HTR-8/SVneo (cell line): Measurements from ENCODE around the gene DACT3.
A peak's percentile ranks its signal among the peaks of the same experiment; 100 is the strongest.

Experiments
- DNase-seq: peaks from one replicate; pipeline ENCODE4 v3.0.0; 2011; ENCODE audit warnings: low spot score, mixed read lengths; ENCODE audit not compliant: insufficient read length
- FAIRE-seq: peaks from 2 replicates; lab custom pipeline; 2011; peaks lifted over from hg19 to GRCh38; lab: Jason Lieb, UNC

Gene DACT3

DNA sequence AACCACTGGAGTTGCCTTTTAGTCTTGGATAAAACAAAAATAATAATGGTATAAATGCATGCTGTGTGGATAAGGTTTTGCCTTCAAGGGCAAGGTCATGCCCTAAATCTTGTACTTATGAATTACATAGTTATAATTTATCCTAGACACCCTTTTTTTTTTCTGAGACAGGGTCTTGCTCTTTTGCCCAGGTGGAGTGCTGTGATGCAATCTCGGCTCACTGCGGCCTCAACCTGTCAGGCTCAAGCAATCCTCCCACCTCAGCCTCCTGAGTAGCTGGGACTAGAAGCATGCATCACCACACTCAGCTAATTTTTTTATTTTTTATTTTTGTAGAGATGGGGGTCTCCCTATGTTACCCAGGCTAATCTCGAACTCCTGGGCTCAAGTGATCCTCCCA lies 7.7 kb upstream of the DACT3 start:
- FAIRE-seq: no peak

DNA sequence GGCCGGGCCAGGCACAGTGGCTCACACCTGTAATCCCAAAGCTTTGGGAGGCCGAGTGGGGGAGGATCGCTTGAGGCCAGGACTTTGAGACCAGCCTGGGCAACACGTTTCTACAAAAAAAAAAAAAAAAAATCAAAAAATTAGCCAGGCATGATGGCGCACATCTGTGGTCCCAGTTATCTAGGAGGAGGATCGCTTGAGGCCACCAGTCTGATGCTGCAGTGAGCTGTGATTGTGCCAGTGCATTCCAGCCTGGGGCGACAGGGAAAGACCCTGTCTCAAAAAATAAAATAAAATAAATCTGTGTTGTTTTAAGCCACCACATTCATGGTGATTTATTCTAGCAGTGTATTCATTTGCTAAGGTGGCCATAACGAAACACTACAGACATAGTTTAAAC lies 4.1 kb upstream of the DACT3 start:
- DNase-seq: no peak
- FAIRE-seq: no peak

More for the DNA sequence above, 7.7 kb upstream of the DACT3 start:
- DNase-seq: no peak

DNA sequence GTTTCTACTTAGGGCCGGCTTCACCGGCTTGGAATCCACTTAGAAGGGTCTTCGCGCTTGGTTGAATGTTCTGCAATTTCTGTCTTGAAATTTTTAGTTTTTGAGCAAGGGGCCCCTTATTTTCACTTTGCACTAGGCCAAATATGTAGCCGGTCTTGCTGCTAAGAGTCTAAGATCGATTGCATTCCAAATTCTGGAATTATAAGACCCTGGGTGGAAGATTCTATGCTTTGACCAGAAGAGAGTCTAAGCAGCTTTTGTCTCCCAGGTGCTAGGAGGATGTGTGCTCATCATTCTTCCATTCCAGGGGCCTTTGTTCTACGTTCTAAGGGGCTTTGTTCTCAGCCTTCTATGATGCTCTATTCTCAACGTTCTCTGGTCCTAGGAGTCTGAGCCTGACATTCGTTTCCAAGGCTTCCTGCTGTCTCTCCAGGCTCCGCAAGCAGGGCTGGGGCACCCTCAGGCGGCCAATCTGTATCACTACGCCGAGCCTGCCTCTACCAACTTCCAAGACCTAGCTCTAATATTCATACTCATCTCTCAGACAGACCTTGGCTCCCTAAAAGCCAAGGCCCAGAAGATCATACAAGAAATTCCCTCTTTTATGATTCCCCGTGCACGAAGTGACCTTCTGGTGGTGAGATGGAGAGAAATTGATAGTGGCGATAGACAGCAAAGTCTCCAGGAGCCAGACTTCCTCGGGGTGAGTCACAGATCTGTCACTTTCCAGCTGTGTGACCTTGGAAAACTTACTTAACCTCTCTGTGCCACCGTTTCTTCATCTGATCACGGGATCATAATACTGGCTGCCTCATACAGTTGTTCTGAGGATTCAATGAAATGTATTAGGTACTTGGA lies 982 bp upstream of the DACT3 start:
- FAIRE-seq (no peak), DNase-seq (peak; percentile 83)

DNA sequence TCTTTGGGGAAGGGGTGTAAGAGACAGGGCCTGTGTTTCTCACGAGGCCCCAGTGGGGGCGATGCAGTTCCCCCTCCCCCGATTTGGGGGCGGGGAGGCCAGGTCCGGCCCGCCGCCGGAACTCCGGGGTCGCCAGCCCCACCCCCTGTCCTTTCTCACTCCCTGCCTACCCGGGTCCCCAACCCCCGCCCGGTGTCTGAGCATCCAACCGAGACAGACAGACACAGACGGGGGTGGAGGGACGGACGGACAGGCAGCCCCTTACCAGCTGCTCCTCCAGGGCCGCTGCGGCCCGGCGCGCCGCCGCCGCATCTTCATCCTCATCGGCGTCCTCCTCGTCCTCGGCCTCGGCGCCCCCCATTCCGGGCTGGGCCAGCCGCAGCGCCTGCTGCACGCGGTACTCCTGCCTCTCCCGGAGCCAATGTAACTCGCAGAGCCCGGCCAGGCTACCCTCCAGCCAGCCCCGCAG lies 397 bp downstream of the DACT3 start:
- FAIRE-seq (no peak), DNase-seq (no peak)

DNA sequence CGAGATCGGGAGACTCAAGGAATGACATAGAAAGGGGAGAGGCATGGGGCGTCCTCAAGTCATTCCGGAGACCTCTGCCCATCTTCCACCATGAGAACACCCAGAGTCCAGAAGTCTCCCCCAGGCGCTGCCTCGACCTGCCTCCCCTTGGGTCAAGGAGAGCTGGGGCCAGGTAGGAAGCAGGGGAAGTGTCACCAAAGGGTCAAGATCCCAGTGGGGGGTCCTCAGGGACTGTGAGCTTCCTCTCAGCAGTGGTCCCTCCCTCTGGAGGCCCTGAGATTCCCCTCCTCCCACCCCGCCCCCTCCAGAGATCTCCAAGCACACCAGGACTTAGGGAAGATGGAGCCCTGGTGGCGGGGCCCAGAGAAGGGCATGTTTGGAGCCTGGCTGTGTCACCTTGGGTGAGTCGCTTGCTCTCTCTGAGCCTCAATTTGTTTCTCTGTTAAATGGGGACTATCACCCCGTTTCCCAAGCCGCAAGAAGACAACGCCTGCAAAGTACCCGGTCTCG lies 919 bp downstream of the DACT3 start:
- FAIRE-seq (no peak), DNase-seq (no peak)

DNA sequence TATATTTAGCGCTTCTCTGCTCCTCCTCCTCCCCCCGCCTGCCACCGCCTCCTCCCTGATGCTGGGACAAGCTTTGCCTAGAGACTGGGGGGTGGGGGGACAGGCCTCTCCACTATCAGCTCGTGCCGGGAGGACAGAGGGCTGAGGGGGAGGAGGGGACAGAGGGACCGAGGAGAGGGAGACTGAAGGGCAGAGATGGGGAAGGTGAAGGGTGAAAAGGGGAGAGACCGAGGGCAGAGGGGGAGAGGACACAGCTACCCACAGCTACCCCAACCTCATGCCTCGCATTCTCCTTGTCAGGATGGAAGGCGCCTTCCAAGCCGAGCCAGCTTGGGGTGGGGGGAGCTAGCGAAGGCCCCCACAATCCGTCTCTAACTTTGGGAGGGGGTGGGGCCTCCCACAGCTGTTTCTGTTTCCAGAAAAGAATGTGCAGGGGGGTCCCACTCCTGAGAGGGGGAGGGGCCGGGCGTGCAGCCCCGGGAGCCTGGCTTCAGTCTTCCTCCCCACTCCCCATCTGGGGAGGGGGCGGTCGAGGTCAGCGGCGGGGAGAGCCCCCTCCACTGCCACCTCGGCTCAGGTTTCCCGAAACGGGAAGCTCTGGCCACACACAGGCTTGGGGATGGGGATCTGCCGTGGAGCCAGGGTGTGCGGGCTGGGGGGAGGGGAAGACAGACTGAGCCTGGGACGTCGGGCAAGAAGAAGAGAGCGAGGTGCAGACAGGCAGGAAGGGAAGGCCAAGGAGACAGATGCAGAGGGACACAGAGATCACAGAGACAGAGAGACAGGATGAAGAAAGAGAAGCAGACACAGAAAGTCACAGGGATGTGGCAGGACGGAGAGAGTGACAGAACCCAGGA lies 1.6 kb downstream of the DACT3 start:
- no peak for DNase-seq

DNA sequence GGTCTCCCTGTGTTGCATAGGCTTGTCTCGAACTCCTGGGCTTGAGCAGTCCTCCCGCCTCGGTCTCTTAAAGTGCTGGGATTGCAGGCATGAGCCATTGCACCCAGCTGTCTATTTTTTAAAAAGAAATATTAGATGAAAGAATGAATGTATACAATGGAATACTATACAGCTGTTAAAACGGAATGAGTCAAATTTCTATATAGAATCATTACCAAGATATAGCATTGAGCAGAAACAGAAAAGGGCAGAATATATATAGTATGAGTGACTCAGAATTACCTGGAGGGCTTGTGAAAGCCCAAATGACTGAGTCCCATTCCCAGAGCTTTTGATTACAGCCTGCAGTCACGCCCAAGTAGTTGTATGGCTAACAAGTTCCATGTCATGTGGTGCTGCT lies 4.4 kb downstream of the DACT3 start:
- DNase-seq: no peak
- no peak for FAIRE-seq

More for the DNA sequence above, 1.6 kb downstream of the DACT3 start:
- no peak for FAIRE-seq

DNA sequence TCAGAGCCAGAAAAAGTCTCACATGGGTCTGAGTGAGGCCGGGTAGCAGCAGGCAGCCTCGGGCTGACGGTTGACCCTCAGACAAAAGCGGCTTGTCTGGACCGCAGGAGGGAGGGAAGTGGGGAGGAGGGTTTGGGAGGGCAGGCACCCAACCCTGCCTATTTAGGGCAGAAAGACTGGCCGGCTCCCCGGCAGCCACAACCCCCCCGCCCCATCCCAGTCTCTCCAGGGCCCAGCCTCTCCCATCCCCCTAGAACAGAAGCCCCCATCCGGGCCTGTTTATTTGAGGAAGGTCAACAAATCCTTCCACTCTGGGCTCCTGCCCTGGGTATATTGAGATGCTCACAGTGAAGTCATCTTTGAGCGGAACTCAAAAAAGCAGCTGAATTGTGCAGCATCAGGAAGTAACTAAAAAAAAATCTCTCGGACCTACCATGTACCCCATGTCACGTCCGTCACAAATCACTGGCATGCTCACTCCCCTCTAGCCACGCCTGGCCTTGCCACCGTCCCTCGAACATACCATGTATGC lies 6.3 kb downstream of the DACT3 start:
- FAIRE-seq: no peak
- DNase-seq: no peak

DNA sequence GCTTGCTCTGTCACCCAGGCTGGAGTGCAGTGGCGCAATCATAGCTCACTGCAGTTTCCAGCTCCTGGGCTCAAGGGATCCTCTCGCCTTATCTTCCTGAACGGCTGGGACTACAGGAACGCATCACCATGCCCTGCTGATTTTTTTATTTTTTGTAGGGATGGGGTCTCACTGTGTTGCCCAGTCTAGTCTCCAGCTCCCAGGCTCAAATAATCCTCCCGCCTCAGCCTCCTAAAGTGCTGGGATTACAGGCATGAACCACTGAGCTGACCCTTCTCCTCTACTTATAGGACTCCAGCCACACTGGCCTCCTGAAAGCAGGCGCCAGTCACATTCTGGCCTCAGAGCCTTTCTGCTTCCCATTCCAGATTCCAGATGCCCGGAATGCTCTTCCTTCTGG lies 10.5 kb downstream of the DACT3 start:
- FAIRE-seq (no peak), DNase-seq (no peak)

DNA sequence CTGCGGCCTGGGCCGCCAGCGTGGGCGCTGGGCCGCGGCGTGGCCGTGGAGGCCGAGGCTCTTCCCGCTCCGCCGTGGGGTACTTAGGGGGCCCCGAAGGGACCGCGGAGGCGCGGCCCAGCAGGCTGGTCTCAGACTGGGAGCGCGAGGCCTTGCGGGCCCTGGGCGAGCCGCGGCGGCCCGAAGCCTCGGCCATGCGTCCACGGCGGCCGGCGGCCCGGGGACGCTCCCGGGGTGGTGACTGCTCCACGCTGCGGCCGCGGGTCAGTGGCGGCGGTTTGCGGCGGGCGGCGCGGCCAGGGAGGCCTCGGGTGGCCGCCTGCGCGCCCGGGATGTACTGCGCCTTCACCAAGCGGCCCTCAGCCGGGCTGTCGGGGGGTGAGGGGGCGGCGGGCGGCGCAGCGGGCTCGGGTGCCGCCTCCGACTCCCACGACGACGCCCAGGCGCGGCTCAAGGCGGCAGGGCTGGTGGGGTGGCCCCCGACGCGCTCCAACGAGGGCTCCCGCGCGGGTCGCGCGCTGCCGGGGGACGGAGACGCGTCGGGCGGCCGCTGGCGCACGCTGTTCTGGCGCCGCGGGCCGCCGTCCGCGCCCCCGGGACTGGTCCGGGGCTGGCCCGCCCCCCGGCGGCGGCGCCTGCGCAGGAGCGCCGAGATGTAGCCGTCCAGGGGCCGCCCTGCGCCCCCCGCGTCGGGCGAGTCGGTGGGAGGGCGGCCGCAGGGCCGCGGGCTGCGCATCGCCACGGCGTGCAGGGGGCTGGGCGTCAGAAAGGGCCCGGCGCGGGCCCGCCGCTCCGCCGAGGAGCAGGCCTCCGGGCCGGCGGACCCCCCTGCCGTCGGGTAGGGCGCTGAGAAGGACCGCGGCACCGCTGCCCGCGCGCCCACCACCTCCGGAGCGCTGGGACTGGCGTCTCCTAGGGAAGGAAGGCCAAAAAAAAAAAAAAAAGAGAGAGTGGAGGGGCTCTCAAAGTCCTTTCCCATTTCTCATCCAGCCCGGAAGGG lies 11.7 kb downstream of the DACT3 start:
- no peak for FAIRE-seq
- no peak for DNase-seq

DNA sequence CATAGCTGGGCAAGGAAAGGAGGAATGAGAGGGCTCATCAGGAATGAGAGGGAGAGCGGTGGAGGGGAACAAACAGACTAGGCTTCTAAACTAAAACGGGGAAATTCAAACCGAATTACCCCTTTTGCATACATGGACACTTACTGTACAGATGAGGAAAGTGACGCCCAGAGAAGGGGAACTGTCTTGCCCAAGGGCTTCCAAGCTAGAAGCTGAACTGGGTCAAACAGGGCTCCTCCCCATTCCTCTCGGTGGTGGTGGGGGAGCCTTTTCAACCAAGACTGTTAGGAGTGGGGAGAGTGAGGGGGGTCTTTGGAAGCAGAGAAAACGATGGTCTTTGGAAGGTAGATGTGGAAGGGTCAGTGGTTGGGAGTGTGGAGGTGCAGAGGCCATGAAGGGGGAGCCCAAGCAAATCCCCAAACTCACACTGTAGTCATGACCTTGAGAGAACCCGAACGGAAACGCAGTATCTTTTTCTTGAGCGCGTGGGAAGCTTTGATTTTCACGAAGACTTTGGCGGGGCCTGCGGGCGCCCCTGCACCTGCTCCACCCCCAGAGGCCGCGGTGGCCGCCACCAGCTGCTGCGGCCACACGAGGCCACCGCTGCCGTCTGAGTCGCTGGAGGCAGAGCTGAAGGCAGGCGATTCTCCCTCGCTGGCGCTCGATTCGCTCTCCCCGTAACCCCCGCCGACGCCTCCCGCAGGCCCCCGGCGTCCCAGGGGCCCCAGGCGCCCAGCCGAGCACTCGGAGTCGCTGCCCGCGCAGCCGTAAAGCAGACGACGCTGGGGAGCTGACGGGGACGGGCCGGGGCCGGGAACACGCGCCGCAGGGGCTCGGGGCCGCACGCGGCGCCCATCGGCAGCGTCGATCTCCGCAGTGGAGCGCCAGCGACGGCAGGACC lies 12.7 kb downstream of the DACT3 start:
- DNase-seq: no peak
- FAIRE-seq: no peak

DNA sequence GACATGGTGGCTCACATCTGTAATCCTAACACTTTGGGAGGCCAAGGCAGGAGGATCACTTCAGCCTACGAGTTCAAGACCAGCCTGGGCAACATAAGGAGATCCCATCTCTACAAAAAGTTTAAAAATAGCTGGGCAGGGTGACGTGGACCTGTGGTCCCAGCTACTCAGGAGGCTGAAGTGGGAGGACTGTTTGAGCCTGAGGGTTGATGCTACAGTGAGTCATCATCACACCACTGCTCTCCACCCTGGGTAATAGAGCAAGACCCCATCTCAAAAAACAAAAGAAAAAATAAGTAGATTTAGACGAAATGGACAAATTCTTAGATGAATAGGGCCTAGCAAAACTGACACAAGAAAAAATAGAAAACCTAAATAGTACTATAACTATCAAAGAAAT lies 14.6 kb downstream of the DACT3 start:
- no peak for DNase-seq
- no peak for FAIRE-seq

DNA sequence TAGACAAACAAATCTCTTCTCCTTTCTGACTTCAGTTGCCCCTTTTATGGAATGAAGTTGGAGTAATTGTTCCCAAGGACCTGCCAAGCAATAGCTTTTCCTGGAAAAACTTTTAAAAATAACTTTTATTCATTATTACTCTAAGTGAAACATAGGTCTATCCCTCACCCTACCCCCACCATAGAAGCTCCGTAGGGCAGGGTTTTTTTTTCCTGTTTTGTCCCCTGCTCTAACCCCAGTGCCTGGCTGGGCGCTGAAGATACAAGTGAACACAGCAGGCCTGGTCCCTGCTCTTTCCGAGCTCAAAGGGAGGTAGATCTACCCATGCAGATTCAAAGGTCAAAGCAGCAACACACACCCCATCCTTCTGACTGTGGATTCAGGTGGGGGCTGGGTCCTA lies 16.3 kb downstream of the DACT3 start:
- FAIRE-seq (no peak), DNase-seq (no peak)

DNA sequence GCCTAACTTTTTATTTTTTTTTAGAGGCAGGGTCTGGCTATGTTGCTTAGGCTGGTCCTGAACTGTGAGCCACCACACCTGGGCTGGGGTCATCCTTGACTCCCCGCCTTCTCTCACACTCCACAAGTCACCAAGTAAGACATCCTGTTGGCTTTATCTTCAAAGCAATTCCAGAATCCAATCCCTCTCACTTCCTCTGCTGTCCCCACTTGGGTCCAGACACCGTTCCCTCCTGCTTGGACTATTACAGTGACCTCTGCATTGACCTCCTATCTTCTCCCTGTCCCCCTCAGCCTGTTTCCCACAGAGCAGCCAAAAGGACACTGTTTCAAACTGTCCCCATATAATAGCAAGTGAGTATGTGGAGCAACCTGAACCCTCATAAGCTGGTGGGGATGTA lies 20.3 kb downstream of the DACT3 start:
- DNase-seq (no peak), FAIRE-seq (no peak)

DNA sequence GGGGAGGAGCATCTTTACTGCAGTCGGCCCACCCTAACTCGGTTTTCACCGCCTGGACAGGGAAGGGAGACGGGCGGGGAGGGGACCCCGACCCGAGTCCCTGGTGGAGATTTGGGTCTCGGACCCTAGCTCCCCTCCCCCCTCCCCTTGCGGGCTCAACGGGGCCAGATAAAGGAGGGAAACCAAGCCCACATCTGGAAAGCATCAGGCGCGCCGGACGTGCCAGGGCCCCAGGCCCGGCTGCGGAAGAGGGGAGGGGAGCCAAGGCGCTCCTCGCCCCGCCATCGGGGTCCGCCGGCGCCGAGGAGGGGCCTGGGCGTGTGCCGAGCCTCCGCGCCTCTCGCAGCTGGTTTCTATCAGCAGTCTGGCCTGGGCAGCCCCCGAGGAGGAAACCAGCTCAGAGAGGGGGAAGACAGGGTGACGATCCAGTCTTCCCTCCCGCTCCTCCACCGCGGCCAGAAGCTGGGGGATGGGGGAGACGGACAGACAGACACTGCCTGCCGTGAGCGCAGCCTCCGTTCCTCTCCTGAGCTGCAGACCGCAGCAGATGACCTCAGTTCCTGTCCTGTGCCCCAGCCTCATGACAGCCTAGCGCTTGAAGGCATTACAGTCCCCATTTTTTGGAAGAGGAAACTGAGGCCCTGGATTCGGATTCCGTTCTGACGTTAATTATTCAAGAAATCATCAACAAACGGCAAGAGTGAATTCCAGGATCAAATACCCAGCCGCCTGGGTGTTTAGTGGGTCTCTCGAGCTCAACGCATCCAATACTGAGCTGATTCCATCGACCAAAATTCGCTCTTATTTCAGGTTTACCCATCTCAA lies 21.4 kb downstream of the DACT3 start:
- peak; percentile 55 for DNase-seq
- FAIRE-seq: peak; percentile 63

DNA sequence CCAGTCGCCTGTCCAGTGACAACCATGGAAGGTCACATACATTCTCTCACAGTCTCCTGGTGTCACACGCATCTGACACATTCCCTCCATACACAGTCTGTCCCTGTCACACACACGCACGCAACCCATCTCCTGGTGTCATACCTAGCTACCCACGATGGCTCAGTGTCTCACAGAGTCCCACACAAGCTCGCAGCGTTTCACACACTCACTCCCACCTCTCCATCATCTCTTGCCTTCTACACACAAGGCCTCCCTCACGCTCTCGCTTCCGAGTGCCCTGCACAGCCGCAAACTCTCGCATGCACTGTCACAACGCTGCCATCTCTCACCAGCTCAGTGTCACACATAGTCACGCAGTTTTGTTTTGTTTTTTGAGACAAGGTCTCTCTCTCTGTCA lies 23.8 kb downstream of the DACT3 start:
- FAIRE-seq: peak; percentile 70
- DNase-seq: no peak

DNA sequence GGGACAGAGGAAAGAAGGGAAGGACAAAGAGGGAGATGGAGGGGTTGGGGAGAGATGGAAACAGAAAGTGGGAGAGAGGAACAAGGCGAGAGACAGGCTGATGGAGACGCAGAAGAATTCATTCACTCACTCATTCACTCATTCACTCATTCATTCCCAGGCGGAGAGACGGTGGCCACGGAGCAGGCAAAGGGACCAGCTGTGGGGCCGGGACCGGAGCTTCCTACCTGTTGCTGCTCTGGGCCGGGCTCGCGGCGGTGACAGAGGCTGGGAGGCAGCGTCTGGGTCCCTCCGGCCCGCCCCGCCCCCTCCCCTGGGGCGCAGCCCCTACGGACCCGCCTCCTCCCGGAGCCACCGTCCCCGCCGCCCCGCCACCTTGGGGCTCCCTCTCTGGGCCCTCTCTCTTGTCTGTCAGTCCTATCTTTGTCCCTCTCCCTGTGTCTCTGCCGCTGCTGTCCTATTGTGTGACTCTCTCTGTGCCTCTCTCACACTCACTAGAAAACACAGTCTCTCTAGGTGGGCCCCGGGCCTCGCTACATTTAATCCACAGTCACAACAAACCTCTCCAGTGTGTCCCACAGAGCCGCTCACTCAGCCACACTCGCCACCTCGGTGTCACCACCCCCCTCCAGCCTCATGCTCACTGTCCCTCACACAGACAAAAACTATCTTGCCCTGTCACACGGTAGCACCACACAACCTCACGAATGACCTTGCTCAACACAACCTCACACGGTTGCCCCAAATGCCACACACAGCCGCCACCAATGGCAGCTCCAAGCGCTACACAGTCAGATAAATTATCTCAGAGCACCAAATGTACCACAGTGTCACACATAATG lies 24.8 kb downstream of the DACT3 start, which contains the start of gene GNG8:
TSS of gene GNG8 (minus strand) at position 283 of the 842 bp plus-strand sequence. CDS start 1,520 bp downstream, outside the sequence.
- FAIRE-seq (no peak), DNase-seq (no peak)
